Epithelial cell of proximal tubule (primary cell): ENCODE measurements around the gene RASGRP3. TPM values are rescaled to one million over a fixed set of nuclear protein-coding genes. Genes with fewer than 3 reads are reported as not detected.

ENCODE experiments used
- DNase-seq: peaks from one replicate; pipeline ENCODE4 v3.0.0-alpha.2; 2011; ENCODE audit warnings: low read depth
- H3K4me3 ChIP-seq: 2 replicates; pipeline ENCODE4 v1.5.1; 2011; ENCODE audit warnings: low read depth, mild to moderate bottlenecking, low read length
- total RNA-seq: library from RNA; depleted of rRNA; stranded (reverse); fragments of >200 nt; gene quantifications from 2 replicates; pipeline ENCODE4 v1.2.3, GENCODE V29; 2015
- TF ChIP-seq, protein P1 (sequence below): conservative IDR thresholded peaks from 2 replicates; pipeline ENCODE4 v1.5.1; 2012; ENCODE audit warnings: low read depth, mild to moderate bottlenecking, low read length

Gene RASGRP3
- total RNA-seq, 1 donor from 2014 or later: 1.1 TPM

DNA sequence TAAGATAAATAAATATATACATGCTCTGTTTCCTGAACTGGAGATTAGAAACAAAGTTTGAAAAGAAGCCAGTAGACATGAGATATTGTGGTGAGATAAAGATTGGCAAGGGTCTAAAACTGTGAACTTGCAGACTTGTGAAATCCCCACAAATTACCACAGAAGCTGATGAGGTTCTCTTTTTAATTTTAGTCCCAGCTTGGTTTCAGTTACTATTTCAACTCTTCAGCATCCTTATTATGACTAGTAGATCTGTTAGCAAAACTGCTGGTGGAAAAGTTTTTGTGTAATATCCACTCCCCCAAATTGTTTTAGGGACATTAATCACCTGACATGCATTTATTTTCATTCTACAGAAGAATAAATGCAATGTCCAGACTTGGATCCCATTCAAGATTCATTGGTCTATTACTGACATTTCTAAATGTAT, 20.8 kb downstream of the RASGRP3 start:
- DNase-seq: no peak
- H3K4me3 ChIP-seq: no peak overlapping the region
- TF ChIP-seq, protein P1, sequence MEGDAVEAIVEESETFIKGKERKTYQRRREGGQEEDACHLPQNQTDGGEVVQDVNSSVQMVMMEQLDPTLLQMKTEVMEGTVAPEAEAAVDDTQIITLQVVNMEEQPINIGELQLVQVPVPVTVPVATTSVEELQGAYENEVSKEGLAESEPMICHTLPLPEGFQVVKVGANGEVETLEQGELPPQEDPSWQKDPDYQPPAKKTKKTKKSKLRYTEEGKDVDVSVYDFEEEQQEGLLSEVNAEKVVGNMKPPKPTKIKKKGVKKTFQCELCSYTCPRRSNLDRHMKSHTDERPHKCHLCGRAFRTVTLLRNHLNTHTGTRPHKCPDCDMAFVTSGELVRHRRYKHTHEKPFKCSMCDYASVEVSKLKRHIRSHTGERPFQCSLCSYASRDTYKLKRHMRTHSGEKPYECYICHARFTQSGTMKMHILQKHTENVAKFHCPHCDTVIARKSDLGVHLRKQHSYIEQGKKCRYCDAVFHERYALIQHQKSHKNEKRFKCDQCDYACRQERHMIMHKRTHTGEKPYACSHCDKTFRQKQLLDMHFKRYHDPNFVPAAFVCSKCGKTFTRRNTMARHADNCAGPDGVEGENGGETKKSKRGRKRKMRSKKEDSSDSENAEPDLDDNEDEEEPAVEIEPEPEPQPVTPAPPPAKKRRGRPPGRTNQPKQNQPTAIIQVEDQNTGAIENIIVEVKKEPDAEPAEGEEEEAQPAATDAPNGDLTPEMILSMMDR: no peak

DNA sequence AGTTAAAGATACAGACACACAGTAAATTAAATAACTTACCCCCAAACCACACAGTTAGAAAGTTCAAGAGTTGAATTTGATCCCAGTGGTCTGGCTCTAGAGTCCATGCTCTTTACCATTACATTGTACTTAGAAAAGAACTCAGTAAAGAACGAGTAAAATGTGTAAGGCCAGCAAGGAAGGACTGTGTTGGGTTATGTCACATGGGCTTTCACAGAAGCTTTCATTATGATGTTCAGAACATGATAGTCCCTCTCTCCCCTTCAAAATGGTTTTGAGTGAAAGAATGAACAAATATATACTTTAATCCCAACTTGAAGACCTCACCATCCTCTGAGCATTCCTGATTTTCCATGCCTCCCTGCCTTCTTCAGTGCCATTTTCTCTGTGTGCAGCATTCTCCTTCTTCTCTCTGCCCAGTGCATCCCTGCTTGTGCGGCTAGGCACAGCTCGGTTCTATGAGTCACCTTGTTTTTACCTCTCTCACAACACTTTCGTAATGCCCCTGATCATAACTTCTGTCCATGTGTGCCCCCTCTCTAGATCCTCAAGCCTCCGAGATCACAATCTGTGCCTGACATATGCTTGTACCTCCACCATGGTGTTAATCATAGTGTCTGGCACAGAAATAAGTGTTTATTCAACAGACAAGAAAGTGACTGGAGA, 22.0 kb downstream of the RASGRP3 start:
- TF ChIP-seq, protein P1: no peak
- no peak for DNase-seq
- H3K4me3 ChIP-seq: no peak overlapping the region

DNA sequence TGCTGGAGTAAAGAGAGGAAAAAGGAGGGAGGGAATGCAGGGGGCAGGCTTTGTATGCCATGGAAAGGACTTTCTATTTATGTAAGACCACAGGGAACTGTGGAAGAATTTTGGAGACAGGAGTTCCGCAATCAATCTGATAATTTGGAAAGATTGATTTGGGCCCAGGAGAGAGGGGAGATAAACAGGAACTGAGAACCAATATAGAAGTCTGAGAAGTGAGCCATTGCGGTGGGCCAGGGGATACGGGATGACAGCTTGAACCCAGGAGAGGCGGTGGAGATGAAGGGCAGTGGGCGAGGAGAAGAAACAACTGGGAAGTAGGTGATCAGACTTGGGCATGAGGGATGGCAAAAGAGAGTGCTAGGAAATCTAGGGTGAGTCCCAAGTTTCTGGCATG, 23.7 kb downstream of the RASGRP3 start:
- DNase-seq: no peak
- no peak overlapping the region for H3K4me3 ChIP-seq
- TF ChIP-seq, protein P1: no peak

DNA sequence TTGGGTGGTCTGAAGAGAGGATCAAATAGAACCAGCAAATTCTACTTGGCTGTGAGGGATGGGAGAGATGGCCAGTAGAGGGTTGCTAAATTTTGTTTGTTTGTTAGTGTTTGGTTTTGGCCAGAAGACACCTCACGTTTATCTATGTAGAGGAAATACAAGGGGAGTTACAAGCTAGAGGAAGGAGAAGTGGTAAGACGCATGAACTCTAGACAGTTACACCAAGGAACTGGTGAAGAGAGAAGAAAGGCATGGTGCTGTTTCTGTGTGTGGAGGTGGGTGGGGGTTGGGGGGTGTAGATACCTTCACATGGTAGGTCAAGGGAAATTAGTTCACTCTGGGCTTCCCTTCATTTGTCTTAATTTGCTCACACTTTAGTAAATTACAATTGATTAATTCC, 25.6 kb downstream of the RASGRP3 start:
- TF ChIP-seq, protein P1: no peak
- no peak for DNase-seq
- no peak overlapping the region for H3K4me3 ChIP-seq

DNA sequence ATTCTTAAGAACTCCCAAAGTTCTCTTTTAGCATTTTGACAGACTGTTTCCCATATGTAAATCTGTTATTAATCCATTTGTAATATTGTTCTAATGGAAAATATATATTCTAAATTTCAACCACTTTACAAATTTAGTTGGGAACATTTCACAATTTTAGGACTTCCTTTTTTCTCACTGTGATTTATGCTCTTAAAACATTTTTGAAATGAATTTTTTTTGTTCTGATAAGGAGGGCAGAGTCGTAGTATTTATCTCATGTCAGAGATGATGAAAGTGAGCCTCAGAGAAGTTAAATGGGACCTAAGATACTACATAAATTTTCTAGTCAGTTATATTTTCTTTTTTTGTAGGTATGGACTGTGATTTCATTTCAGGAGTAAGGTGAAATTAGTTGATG, 26.6 kb downstream of the RASGRP3 start:
- DNase-seq: no peak
- no peak overlapping the region for H3K4me3 ChIP-seq
- TF ChIP-seq, protein P1: no peak

DNA sequence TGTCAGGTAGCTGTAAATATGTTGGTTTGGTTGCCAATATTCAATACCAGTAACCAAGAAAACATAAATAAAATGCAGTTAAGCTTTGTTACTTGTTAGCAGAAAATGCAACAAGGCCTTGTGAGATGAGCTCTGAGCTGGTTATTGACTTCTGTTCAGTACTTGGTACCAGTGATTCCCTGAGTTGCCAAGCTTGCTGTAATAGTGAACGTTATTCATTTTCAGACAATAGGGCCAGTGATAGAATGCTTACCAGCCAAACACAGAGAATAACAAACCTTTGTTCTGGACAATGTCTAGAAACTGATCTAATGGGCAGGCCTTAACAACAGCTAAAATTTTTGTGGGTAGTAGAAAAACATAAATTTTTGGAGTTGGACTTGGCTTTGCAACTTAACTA, 29.5 kb downstream of the RASGRP3 start:
- TF ChIP-seq, protein P1: no peak
- no peak for DNase-seq
- no peak overlapping the region for H3K4me3 ChIP-seq
